MCF 10A (cell line): ENCODE results near the gene CRYBG1. TPM values are rescaled to one million over a fixed set of nuclear protein-coding genes. Genes with fewer than 3 reads are reported as not detected.

ENCODE experiments used
- BruUV-seq: library from RNA; stranded (reverse); fragments of 400-500 nt; replicated peaks from 2 replicates; lab custom pipeline; 2021; lab: Mats Ljungman, UMichigan
- CTCF ChIA-PET: fragments of 300-600 bp; sonication (Branson Sonifier 250); formaldehyde crosslinking; extraction: SDS; loops from one replicate; lab custom pipeline; 2021; ENCODE audit warnings: antibody characterized with exemption, inconsistent platforms; lab: Yijun Ruan, JAX
- POLR2A ChIA-PET: fragments of 300-600, 350-650 bp; sonication (Branson Sonifier 250); formaldehyde crosslinking; extraction: SDS; loops from one replicate; lab custom pipeline; 2020; ENCODE audit warnings: antibody characterized with exemption, inconsistent platforms; lab: Yijun Ruan, JAX
- DNase-seq: peaks from one replicate; pipeline ENCODE4 v3.0.0-alpha.2; 2018; ENCODE audit not compliant: unreplicated experiment
- H3K27ac Mint-ChIP-seq: one replicate; pipeline ENCODE4 v1.8.0; 2022; ENCODE audit warnings: mild to moderate bottlenecking, low read depth, mixed read lengths; ENCODE audit not compliant: unreplicated experiment
- H3K27me3 Mint-ChIP-seq: one replicate; pipeline ENCODE4 v1.8.0; 2022; ENCODE audit warnings: mixed read lengths; ENCODE audit not compliant: insufficient read depth, unreplicated experiment
- H3K36me3 Mint-ChIP-seq: one replicate; pipeline ENCODE4 v1.8.0; 2022; ENCODE audit warnings: mild to moderate bottlenecking, moderate library complexity, mixed read lengths; ENCODE audit not compliant: insufficient read depth, unreplicated experiment
- H3K4me1 Mint-ChIP-seq: one replicate; pipeline ENCODE4 v1.8.0; 2022; ENCODE audit warnings: mixed read lengths; ENCODE audit not compliant: insufficient read depth, unreplicated experiment
- H3K4me3 Mint-ChIP-seq: one replicate; pipeline ENCODE4 v1.8.0; 2022; ENCODE audit warnings: mild to moderate bottlenecking, moderate library complexity, mixed read lengths; ENCODE audit not compliant: unreplicated experiment
- H3K9me3 Mint-ChIP-seq: one replicate; pipeline ENCODE4 v1.8.0; 2022; ENCODE audit warnings: mixed read lengths; ENCODE audit not compliant: unreplicated experiment
- CTCF ChIP-seq: fragments of 200-600 bp; IDR thresholded peaks from one replicate; pipeline ENCODE4 v1.8.0; 2022; ENCODE audit warnings: antibody characterized with exemption, mild to moderate bottlenecking; ENCODE audit not compliant: unreplicated experiment
- intact Hi-C: fragments of 100-400 bp; cut with micrococcal nuclease; formaldehyde crosslinking; loops from 2 replicates; pipeline ENCODE4 v1.14.1; 2022
- total RNA-seq: library from RNA; stranded (reverse); gene quantifications from 2 replicates; pipeline ENCODE4 v1.2.3, GENCODE V29; 2022

Gene CRYBG1
- total RNA-seq, 1 experiment from 2014 or later, result 45.3 TPM

GRCh38 chr6:106525882-106526275 lies 165.4 kb downstream of the CRYBG1 start:
- H3K4me1 Mint-ChIP-seq, result peaks cover 39% of the 10 kb centered on the region

GRCh38 chr6:106527117-106527516 lies 166.6 kb downstream of the CRYBG1 start:
- POLR2A ChIA-PET, result interaction anchor here (0.7 to 9.3 kb wide), 9 partner anchors 11 to 52 kb away, joined by 3 to 208 read pairs (median 7); no protein-coding TSS in a partner anchor
- TF ChIP-seq CTCF, result no peak
- no TSS peak for BruUV-seq
- H3K27me3 Mint-ChIP-seq, result no peaks in the 10 kb centered on the region
- intact Hi-C loops, result no loop called here
- no peak for DNase-seq
- H3K9me3 Mint-ChIP-seq, result no peaks in the 10 kb centered on the region
- CTCF ChIA-PET, result interaction anchor here (0.9 to 1.0 kb wide), 2 partner anchors 39 to 44 kb away, joined by 3 to 5 read pairs; no protein-coding TSS in a partner anchor
- H3K27ac Mint-ChIP-seq, result peak overlapping the region; percentile 96
- H3K4me1 Mint-ChIP-seq, result peaks cover 30% of the 10 kb centered on the region
- peaks cover 68% of the 10 kb centered on the region for H3K36me3 Mint-ChIP-seq
- no peak overlapping the region for H3K4me3 Mint-ChIP-seq

More at GRCh38 chr6:106525882-106526275, 165.4 kb downstream of the CRYBG1 start:
- ChIA-PET POLR2A (interaction anchor here (0.7 to 9.3 kb wide), 15 partner anchors 10 to 200 kb away, joined by 3 to 208 read pairs (median 4); partner anchors contain the start of gene ATG5), CTCF (interaction anchor here (0.7 to 1.2 kb wide), 5 partner anchors 10 to 210 kb away, joined by 3 to 6 read pairs (median 4); no protein-coding TSS in a partner anchor)
- no TSS peak for BruUV-seq
- no peaks in the 10 kb centered on the region for H3K9me3 Mint-ChIP-seq
- peak overlapping the region; percentile 69 for H3K4me3 Mint-ChIP-seq
- H3K27ac Mint-ChIP-seq, result peak overlapping the region; percentile 96
- intact Hi-C loops, result no loop called here
- H3K27me3 Mint-ChIP-seq, result no peaks in the 10 kb centered on the region
- TF ChIP-seq CTCF, result no peak
- peaks cover 68% of the 10 kb centered on the region for H3K36me3 Mint-ChIP-seq
- no peak for DNase-seq

GRCh38 chr6:106527979-106528378 lies 167.5 kb downstream of the CRYBG1 start:
- ChIA-PET POLR2A (interaction anchor here (0.9 to 9.3 kb wide), 6 partner anchors 15 to 33 kb away, joined by 3 to 208 read pairs (median 17); no protein-coding TSS in a partner anchor), CTCF (no interaction called here)
- H3K4me1 Mint-ChIP-seq, result peaks cover 28% of the 10 kb centered on the region
- H3K9me3 Mint-ChIP-seq, result no peaks in the 10 kb centered on the region
- H3K27me3 Mint-ChIP-seq, result no peaks in the 10 kb centered on the region
- DNase-seq, result peak; percentile 89
- no peak for TF ChIP-seq CTCF
- peak overlapping the region; percentile 96 for H3K27ac Mint-ChIP-seq
- peaks cover 69% of the 10 kb centered on the region for H3K36me3 Mint-ChIP-seq
- intact Hi-C loops, result no loop called here
- no TSS peak for BruUV-seq
- peak overlapping the region; percentile 49 for H3K4me3 Mint-ChIP-seq

DNA sequence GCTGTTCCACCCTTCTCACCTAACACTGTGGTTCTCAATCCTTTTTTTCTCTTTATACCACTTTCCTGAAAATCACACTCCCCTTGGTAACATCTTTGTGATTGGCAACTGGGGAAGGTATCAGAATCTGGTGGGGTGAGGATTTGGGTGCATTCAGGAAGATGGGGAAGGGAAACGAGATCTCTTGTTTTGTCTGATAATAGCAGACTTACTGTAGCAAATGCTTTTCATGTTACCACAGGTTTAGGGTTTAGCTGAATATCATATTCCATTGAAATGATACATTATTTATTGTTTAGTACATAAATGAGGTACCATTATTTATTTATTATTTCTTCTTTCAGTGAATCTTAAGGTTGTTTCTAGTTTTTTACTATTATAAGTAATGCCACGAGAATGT lies 168.0 kb downstream of the CRYBG1 start:
- BruUV-seq, result no TSS peak
- no peaks in the 10 kb centered on the region for H3K9me3 Mint-ChIP-seq
- intact Hi-C loops, result no loop called here
- H3K27me3 Mint-ChIP-seq, result no peaks in the 10 kb centered on the region
- peak overlapping the region; percentile 49 for H3K4me3 Mint-ChIP-seq
- CTCF ChIA-PET, result interaction anchor here (1.1 kb wide), 1 partner anchor 23 kb away, joined by 3 read pairs; no protein-coding TSS in a partner anchor
- H3K4me1 Mint-ChIP-seq, result peaks cover 34% of the 10 kb centered on the region
- POLR2A ChIA-PET, result interaction anchor here (0.6 to 4.0 kb wide), 6 partner anchors 10 to 70 kb away, joined by 3 to 27 read pairs (median 3); no protein-coding TSS in a partner anchor
- H3K36me3 Mint-ChIP-seq, result peaks cover 74% of the 10 kb centered on the region
- peak overlapping the region; percentile 96 for H3K27ac Mint-ChIP-seq
- TF ChIP-seq CTCF, result no peak
- DNase-seq, result no peak
